K562 (cell line): Measurements from ENCODE around the gene DOLPP1. TPM values are rescaled to one million over a fixed set of nuclear protein-coding genes. Genes with fewer than 3 reads are reported as not detected.

ENCODE experiments used
- ATAC-seq: fragments of 200-7000 bp; cut with Tn5 transposase; 3 replicates; pipeline ENCODE4 v1.9.1; 2020; ENCODE audit warnings: moderate library complexity
- BruUV-seq: library from RNA; stranded (reverse); fragments of 400-500 nt; replicated peaks from 2 replicates; lab custom pipeline; 2021; lab: Mats Ljungman, UMichigan
- CTCF ChIA-PET: fragments of 300-600 bp; formaldehyde crosslinking; extraction: SDS; loops from one replicate; lab custom pipeline; 2021; ENCODE audit warnings: low intra/inter-chr PET ratio; lab: Yijun Ruan, JAX
- POLR2A ChIA-PET: fragments of 300-600, 350-650 bp; sonication (Branson Sonifier 250); formaldehyde crosslinking; extraction: SDS; loops from one replicate; lab custom pipeline; 2021; ENCODE audit warnings: antibody characterized with exemption, inconsistent platforms; lab: Yijun Ruan, JAX
- DNase-seq, 4 experiments: peaks; one replicate each; pipeline versions ENCODE4 v3.0.0 to v3.0.0-alpha.2; 2011 to 2018; ENCODE audit warnings: low spot score in 3 of 4, mixed read lengths in 3 of 4; ENCODE audit errors: extremely low read depth in 1 of 4
- FAIRE-seq: peaks from 2 replicates; lab custom pipeline; 2011; peaks lifted over from hg19 to GRCh38; lab: Jason Lieb, UNC
- H2AFZ ChIP-seq: 2 replicates; pipeline ENCODE4 v1.6.0; 2011; ENCODE audit warnings: low read depth, low read length, control low read depth, inconsistent platforms
- H3K27ac ChIP-seq: fragments of 200-600 bp; 3 replicates; pipeline ENCODE4 v1.8.0; 2011; ENCODE audit warnings: low read depth, mild to moderate bottlenecking, control low read depth, inconsistent platforms, low read length, moderate library complexity, mixed read lengths; ENCODE audit errors: extremely low read depth
- H3K27me3 ChIP-seq, 2 experiments: fragments of 300-600 bp in 1 of 2; 2 replicates in 1 of 2; 3 replicates in 1 of 2; pipeline versions ENCODE4 v1.6.0 to v1.8.0; 2011; ENCODE audit warnings: inconsistent platforms in 2 of 2, low read length in 2 of 2, mild to moderate bottlenecking in 1 of 2, mixed read lengths in 1 of 2, moderate library complexity in 1 of 2; ENCODE audit not compliant: control insufficient read depth in 2 of 2, insufficient read depth in 2 of 2
- H3K36me3 ChIP-seq: fragments of 300-600 bp; 3 replicates; pipeline ENCODE4 v1.8.0; 2011; ENCODE audit warnings: mild to moderate bottlenecking, low read length, inconsistent platforms; ENCODE audit not compliant: control insufficient read depth, insufficient read depth
- H3K4me1 ChIP-seq, 2 experiments: fragments of 200-600 bp in 1 of 2; replicated peaks in 1 of 2; 2 replicates in 1 of 2; 3 replicates in 1 of 2; pipeline versions ENCODE4 v1.5.1 to v1.8.0; 2011; ENCODE audit warnings: inconsistent platforms in 2 of 2, low read length in 2 of 2, mild to moderate bottlenecking in 1 of 2, mixed read lengths in 1 of 2, moderate library complexity in 1 of 2; ENCODE audit not compliant: control insufficient read depth in 2 of 2, insufficient read depth in 2 of 2
- H3K4me2 ChIP-seq: 2 replicates; pipeline ENCODE4 v1.6.1; 2011; ENCODE audit warnings: low read length, control low read depth, inconsistent platforms, mixed read lengths; ENCODE audit not compliant: insufficient read depth
- H3K4me3 ChIP-seq: fragments of 200-600 bp; sonication (generic), shearing (Covaris generic); 2 replicates; pipeline ENCODE4 v1.5.1; 2016; ENCODE audit warnings: control low read depth, inconsistent platforms
- H3K79me2 ChIP-seq: fragments of 200-600 bp; 3 replicates; pipeline ENCODE4 v1.8.0; 2011; ENCODE audit warnings: low read length, inconsistent platforms; ENCODE audit not compliant: control insufficient read depth, insufficient read depth
- H3K9ac ChIP-seq, 2 experiments: 2 replicates each; pipeline versions ENCODE4 v1.6.0 to v1.6.1; 2011; ENCODE audit warnings: low read depth in 2 of 2, low read length in 2 of 2, control low read depth in 1 of 2, inconsistent platforms in 1 of 2, mild to moderate bottlenecking in 1 of 2, mixed read lengths in 1 of 2; ENCODE audit not compliant: insufficient read depth in 1 of 2
- H3K9me1 ChIP-seq: one replicate; pipeline ENCODE4 v1.6.0; 2011; ENCODE audit warnings: inconsistent platforms, mild to moderate bottlenecking, low read length, moderate library complexity; ENCODE audit not compliant: control insufficient read depth, insufficient read depth
- H3K9me3 ChIP-seq: replicated peaks from 2 replicates; pipeline ENCODE4 v1.5.1; 2011; ENCODE audit warnings: low read depth, low read length, inconsistent platforms; ENCODE audit not compliant: control insufficient read depth, insufficient read depth
- H4K20me1 ChIP-seq: replicated peaks from 2 replicates; pipeline ENCODE4 v1.6.1; 2011; ENCODE audit warnings: low read length, inconsistent platforms, mixed read lengths; ENCODE audit not compliant: control insufficient read depth, insufficient read depth
- ASH1L ChIP-seq: fragments of 450-650 bp; IDR thresholded peaks from 2 replicates; pipeline ENCODE4 v1.6.1; 2018; ENCODE audit warnings: borderline replicate concordance, mild to moderate bottlenecking, low read depth; ENCODE audit not compliant: partially characterized antibody
- FOXA3 ChIP-seq, 2 experiments: fragments of 450-650 bp in 1 of 2; sonication (generic) in 1 of 2; formaldehyde crosslinking; IDR thresholded peaks in 1 of 2; conservative IDR thresholded peaks in 1 of 2; 2 replicates each; pipeline versions ENCODE4 v1.4.0 to v1.8.0; 2020 to 2022; ENCODE audit warnings: mild to moderate bottlenecking in 2 of 2, missing genetic modification reagents in 1 of 2
- HNRNPL ChIP-seq: fragments of 200-400 bp; formaldehyde crosslinking; IDR thresholded peaks from 2 replicates; pipeline ENCODE4 v1.6.1; 2017; ENCODE audit warnings: low read depth, mild to moderate bottlenecking, low read length
- RUNX1 ChIP-seq: sonication (generic); IDR thresholded peaks from 2 replicates; pipeline ENCODE4 v1.6.1; 2016; ENCODE audit warnings: antibody characterized with exemption, low read depth
- SIX5 ChIP-seq, 2 experiments: IDR thresholded peaks; 2 replicates each; pipeline ENCODE4 v1.6.1; 2011; ENCODE audit warnings: low read length in 2 of 2, borderline replicate concordance in 1 of 2, low read depth in 1 of 2, mild to moderate bottlenecking in 1 of 2, moderate library complexity in 1 of 2; ENCODE audit not compliant: insufficient read depth in 1 of 2
- ZNF384 ChIP-seq: IDR thresholded peaks from 2 replicates; pipeline ENCODE4 v1.6.1; 2012; ENCODE audit warnings: low read depth, low read length, improper control_type of control experiment
- WGBS: fragments of 100-300 bp; shearing (Covaris generic); methylation state at CpG from one replicate; pipeline ENCODE4 v1.1.6; 2016; ENCODE audit warnings: low coverage, mixed read lengths; ENCODE audit not compliant: insufficient coverage; ENCODE audit errors: missing lambda C conversion rate; 5-methylcytosine and 5-hydroxymethylcytosine counted together
- in situ Hi-C: fragments of 300-500 bp; cut with MboI; formaldehyde crosslinking; loops from 4 replicates; pipeline ENCODE4 v1.15.0; 2018; ENCODE audit warnings: inconsistent platforms, mixed read lengths
- intact Hi-C: fragments of 100-400 bp; cut with micrococcal nuclease; formaldehyde crosslinking; loops from 2 replicates; pipeline ENCODE4 v1.14.2; 2022
- polyA plus RNA-seq, 8 experiments: library from polyadenylated mRNA; depleted of rRNA in 4 of 8; stranded (reverse) in 5 of 8; unstranded in 3 of 8; fragments of >200 nt; fragmentation: Nextera tagmentation in 2 of 8; fragmentation: Illumina TruSeq in 1 of 8; extraction: Ambion mirVana in 2 of 8; extraction: Trizol in 1 of 8; gene quantifications; 2 replicates each; pipeline versions ENCODE4 v1.2.1 to v1.2.3, GENCODE V29; 2011 to 2014; ENCODE audit warnings: inconsistent platforms in 1 of 8, missing spikeins in 1 of 8
- total RNA-seq, 7 experiments: library from RNA; depleted of rRNA in 6 of 7; stranded (reverse); fragments of >200 nt in 6 of 7; fragmentation: Illumina TruSeq in 2 of 7; extraction: Trizol in 2 of 7; gene quantifications; 2 replicates each; pipeline versions ENCODE4 v1.2.1 to v1.2.3, GENCODE V29; 2011 to 2021; ENCODE audit warnings: low replicate concordance in 1 of 7
- TF ChIP-seq, protein P1 (sequence below): fragments of 450-650 bp; formaldehyde crosslinking; IDR thresholded peaks from 2 replicates; pipeline ENCODE4 v1.4.0; 2020; ENCODE audit warnings: mild to moderate bottlenecking
- TF ChIP-seq, protein P2 (sequence below), 2 experiments: fragments of 450-650 bp; formaldehyde crosslinking in 1 of 2; IDR thresholded peaks; 2 replicates each; pipeline versions ENCODE4 v1.4.0 to v1.6.1; 2014 to 2020; ENCODE audit warnings: mild to moderate bottlenecking in 2 of 2, borderline replicate concordance in 1 of 2, low read depth in 1 of 2

Gene DOLPP1
- total and polyA plus RNA-seq, 9 of the 15 experiments (the other 6 are each of a cell fraction or from before 2014, with no cell fraction given) = 3.0 to 39.8 (median 30.5) TPM

DNA sequence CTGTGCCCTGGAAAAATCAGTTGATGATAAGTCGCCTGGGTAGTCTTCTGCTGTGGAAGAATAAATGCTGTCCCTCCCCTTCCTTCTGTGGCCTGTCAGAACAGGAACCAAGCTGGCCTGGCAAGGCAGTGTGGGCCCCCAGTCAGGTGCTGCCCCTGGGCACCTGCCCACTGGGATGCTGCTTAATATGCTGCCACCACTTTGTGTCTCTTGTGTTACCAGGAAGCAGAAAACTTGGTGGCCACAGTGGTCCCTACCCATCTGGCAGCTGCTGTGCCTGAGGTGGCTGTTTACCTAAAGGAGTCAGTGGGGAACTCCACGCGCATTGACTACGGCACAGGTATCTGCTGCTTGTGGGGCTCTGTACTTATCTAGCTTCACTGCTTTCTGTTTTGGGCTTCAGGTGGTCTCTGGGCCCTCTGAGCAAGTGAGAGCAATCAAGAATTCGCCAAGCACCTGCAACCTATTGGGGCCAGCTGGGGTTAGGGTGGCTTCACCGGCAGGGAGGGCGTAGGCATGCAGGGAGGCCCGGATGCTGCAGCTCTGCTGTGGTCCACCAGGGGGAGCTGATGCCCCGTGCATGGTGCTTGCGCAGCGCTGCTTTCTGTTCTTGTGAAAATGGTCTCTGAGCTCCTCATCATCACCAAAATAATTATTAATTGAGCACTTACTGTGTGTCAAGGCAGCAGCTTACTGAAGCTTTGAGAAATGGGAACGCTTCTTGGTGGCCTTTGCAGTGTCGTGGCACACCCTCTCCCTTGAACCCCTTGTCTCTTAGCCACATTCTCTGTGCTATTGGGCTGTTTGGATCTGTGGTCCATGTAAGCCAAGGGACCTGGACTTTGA lies 50.6 kb downstream of the DOLPP1 start:
- in situ Hi-C loops = loop anchor here (5.0 kb wide), 1 partner anchor 486 kb away; no protein-coding TSS in a partner anchor
- H3K4me2 ChIP-seq = no peak overlapping the region; the same call in 1 of the 2 replicates
- WGBS = 35% methylated on average over 13 of the region's 13 CpGs
- H4K20me1 ChIP-seq = no peaks in the 10 kb centered on the region
- FAIRE-seq (peak; percentile 82), DNase-seq (peak; percentile 83 to 89 (median 84)), ATAC-seq (peak; percentile 99)
- ChIA-PET CTCF (interaction anchor here (0.5 to 3.6 kb wide), 5 partner anchors 71 to 493 kb away, joined by 3 to 36 read pairs (median 4); no protein-coding TSS in a partner anchor), POLR2A (interaction anchor here (0.5 to 2.0 kb wide), 11 partner anchors 8 to 560 kb away, joined by 3 to 6 read pairs (median 4); partner anchors contain the start of gene DOLPP1)
- H3K4me3 ChIP-seq = no peak overlapping the region
- H3K9me3 ChIP-seq = no peaks in the 10 kb centered on the region
- H2AFZ ChIP-seq = peak overlapping the region; percentile 15; the same call in 1 of the 2 replicates
- intact Hi-C loops = loop anchor here (10.0 kb wide), 1 partner anchor 653 kb away; no protein-coding TSS in a partner anchor
- no peak overlapping the region for H3K27ac ChIP-seq
- no peak overlapping the region; a peak in 1 of 4 replicates for H3K9ac ChIP-seq
- H3K4me1 ChIP-seq = peaks cover 0 to 9% of the 10 kb centered on the region in 2 experiments; a peak in 2 of 5 replicates
- H3K27me3 ChIP-seq = no peaks in the 10 kb centered on the region
- BruUV-seq = no TSS peak
- H3K36me3 ChIP-seq = peaks cover 84% of the 10 kb centered on the region
- no peaks in the 10 kb centered on the region for H3K79me2 ChIP-seq
- H3K9me1 ChIP-seq = no peaks in the 10 kb centered on the region
- no peak for TF ChIP-seq SIX5 (IDR thresholded peaks at IDR 0.05; ENCODE audit: borderline replicate concordance in 1 of 2, insufficient read depth in 1 of 2, low read depth in 1 of 2, low read length in 2 of 2)
- TF ChIP-seq, protein P1, sequence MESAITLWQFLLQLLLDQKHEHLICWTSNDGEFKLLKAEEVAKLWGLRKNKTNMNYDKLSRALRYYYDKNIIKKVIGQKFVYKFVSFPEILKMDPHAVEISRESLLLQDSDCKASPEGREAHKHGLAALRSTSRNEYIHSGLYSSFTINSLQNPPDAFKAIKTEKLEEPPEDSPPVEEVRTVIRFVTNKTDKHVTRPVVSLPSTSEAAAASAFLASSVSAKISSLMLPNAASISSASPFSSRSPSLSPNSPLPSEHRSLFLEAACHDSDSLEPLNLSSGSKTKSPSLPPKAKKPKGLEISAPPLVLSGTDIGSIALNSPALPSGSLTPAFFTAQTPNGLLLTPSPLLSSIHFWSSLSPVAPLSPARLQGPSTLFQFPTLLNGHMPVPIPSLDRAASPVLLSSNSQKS (CRISPR knock-in tag) = no peak
- TF ChIP-seq HNRNPL = no peak
- TF ChIP-seq ASH1L = no peak
- TF ChIP-seq, protein P2, sequence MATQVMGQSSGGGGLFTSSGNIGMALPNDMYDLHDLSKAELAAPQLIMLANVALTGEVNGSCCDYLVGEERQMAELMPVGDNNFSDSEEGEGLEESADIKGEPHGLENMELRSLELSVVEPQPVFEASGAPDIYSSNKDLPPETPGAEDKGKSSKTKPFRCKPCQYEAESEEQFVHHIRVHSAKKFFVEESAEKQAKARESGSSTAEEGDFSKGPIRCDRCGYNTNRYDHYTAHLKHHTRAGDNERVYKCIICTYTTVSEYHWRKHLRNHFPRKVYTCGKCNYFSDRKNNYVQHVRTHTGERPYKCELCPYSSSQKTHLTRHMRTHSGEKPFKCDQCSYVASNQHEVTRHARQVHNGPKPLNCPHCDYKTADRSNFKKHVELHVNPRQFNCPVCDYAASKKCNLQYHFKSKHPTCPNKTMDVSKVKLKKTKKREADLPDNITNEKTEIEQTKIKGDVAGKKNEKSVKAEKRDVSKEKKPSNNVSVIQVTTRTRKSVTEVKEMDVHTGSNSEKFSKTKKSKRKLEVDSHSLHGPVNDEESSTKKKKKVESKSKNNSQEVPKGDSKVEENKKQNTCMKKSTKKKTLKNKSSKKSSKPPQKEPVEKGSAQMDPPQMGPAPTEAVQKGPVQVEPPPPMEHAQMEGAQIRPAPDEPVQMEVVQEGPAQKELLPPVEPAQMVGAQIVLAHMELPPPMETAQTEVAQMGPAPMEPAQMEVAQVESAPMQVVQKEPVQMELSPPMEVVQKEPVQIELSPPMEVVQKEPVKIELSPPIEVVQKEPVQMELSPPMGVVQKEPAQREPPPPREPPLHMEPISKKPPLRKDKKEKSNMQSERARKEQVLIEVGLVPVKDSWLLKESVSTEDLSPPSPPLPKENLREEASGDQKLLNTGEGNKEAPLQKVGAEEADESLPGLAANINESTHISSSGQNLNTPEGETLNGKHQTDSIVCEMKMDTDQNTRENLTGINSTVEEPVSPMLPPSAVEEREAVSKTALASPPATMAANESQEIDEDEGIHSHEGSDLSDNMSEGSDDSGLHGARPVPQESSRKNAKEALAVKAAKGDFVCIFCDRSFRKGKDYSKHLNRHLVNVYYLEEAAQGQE (IDR thresholded peaks at IDR 0.05; ENCODE audit: borderline replicate concordance) = peak; percentile 61
- TF ChIP-seq, protein P2 (CRISPR knock-in tag; IDR thresholded peaks at IDR 0.05; ENCODE audit: low read depth) = no peak
- no peak for TF ChIP-seq RUNX1
- TF ChIP-seq ZNF384 = peak; percentile 4; the same call in 1 of the 2 replicates
- no peak for TF ChIP-seq FOXA3 (CRISPR knock-in tag; conservative IDR thresholded peaks at IDR 0.05 in 1 of 2, IDR thresholded peaks at IDR 0.05 in 1 of 2)
